OCI-LY7 (cell line): ENCODE results near the gene GATA2.

Experiments
- EZH2phosphoT487 ChIP-seq: fragments of 200-600 bp; sonication (generic); IDR thresholded peaks from 2 replicates; pipeline ENCODE4 v1.6.1; 2018; ENCODE audit warnings: low read depth, borderline replicate concordance, mild to moderate bottlenecking, mixed run types, antibody characterized with exemption, low read length, moderate library complexity, mixed read lengths
- TF ChIP-seq, protein P1 (sequence below): fragments of 200-600 bp; sonication (generic); conservative IDR thresholded peaks from 2 replicates; pipeline ENCODE4 v1.5.1; 2014; ENCODE audit warnings: mild to moderate bottlenecking, antibody characterized with exemption, low read length, moderate library complexity, mixed read lengths

GRCh38 chr3:128504533-128504915 is 11.5 kb upstream of the GATA2 start:
- TF ChIP-seq, protein P1, sequence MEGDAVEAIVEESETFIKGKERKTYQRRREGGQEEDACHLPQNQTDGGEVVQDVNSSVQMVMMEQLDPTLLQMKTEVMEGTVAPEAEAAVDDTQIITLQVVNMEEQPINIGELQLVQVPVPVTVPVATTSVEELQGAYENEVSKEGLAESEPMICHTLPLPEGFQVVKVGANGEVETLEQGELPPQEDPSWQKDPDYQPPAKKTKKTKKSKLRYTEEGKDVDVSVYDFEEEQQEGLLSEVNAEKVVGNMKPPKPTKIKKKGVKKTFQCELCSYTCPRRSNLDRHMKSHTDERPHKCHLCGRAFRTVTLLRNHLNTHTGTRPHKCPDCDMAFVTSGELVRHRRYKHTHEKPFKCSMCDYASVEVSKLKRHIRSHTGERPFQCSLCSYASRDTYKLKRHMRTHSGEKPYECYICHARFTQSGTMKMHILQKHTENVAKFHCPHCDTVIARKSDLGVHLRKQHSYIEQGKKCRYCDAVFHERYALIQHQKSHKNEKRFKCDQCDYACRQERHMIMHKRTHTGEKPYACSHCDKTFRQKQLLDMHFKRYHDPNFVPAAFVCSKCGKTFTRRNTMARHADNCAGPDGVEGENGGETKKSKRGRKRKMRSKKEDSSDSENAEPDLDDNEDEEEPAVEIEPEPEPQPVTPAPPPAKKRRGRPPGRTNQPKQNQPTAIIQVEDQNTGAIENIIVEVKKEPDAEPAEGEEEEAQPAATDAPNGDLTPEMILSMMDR: no peak
- TF ChIP-seq EZH2phosphoT487: no peak
